GM21737 (cell line): ENCODE measurements around the gene CLCN6.

Experiments
- ATAC-seq: cut with Tn5 transposase; IDR thresholded peaks from one replicate; pipeline ENCODE4 v1.9.1; 2021; ENCODE audit warnings: mild to moderate bottlenecking, moderate library complexity; ENCODE audit not compliant: unreplicated experiment

CLCN6 gene

GRCh38 chr1:11823366-11824137 lies 17.6 kb downstream of the CLCN6 start:
- ATAC-seq: no peak

DNA sequence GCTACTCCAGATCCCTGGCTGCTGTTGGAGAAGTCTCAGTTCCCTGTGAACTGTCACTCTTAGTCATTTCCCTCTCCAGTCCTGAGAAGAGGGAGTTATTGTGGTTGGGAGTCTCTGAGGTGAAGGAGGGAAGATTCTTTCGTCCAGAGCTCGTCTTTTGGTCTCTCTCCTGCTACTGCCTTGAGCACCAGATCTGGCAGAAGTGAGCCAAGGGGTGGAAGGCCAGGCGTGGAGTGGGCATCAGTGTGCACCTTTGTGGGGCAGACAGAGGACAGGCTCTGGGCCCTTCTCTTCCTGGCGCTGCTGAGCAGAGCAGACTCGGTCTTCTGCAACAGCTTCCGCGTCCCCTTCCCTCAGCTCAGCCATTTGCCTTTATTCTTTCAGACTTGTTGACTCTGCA lies 19.1 kb downstream of the CLCN6 start:
- ATAC-seq: no peak

GRCh38 chr1:11826946-11827345 lies 21.0 kb downstream of the CLCN6 start:
- ATAC-seq: no peak

DNA sequence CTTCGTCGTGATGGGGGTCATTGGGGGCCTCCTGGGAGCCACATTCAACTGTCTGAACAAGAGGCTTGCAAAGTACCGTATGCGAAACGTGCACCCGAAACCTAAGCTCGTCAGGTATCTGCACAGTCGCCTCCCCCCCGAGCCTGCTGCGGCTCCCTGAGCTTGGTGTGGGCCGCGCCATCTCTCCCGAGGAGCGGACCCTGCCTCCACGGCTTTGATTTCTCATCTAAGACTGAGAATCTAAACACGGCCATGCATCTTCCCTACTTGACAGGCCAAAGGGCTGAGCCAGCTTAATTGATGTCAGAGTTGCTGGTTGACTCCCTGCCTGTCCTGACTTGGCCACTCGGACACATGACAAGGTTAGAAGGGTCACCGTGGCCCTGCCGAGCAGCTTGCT lies 22.5 kb downstream of the CLCN6 start:
- no peak for ATAC-seq

DNA sequence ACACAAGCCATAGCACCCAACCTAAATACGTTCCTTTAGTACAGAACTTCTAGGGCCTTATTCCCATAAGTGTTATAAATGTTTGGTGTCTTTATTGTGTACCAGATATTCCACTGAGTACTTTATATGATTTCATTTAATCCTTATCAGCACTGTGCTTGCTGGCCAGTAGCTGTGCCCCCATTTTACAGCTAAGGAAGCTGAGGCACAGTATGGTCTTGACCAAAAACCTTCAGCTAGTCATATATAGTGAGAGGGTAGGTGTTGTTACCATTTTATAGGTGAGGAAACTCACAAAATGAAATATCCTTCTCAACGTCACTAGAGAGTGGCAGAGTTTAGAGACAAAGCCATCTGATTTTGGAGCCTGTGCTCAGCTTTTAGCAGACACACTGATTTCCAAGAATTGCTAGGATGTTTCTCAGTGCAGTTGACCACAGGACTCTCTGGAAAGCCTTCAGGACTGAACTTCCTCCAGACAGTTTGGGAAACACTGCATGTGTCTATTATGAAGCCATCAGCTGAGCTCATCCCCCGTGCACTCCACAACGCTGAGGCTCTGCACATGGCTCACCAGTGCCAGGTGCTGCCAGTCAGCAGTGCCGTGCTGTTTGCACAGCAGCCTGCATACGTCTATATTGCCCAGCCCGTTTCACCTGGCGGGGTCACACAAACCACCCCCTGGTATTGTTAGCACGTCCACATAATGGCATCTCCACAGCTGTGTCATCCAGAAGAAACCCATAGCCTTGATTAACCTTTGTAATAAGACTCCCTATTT lies 26.1 kb downstream of the CLCN6 start:
- no peak for ATAC-seq

DNA sequence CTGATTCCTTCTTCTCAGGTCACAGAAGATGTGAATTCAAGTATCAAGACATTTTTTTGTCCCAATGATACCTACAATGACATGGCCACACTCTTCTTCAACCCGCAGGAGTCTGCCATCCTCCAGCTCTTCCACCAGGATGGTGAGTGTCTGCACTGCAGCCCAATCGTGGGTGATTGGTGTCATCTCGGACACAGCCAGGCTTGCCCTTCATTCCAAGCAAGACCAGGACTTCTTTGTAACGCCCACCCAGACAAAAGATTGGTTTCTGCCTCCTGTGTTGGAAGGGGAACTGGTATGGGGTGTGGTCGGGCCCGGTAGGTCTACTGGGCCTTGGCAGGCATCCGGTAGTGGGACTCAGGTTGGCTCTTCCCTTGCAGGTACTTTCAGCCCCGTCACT lies 27.5 kb downstream of the CLCN6 start:
- ATAC-seq: no peak

DNA sequence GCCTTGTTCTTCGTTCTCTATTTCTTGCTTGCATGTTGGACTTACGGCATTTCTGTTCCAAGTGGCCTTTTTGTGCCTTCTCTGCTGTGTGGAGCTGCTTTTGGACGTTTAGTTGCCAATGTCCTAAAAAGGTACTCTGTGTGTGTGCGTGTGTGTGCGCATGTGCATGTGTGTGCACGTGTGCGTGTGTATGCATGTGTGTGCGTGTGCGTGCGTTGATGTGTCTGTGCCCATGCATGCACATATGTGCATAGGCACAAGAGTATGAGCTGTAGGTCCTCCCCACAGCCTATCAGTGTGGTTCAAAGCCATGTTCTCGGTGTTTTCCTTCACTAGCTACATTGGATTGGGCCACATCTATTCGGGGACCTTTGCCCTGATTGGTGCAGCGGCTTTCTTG lies 27.9 kb downstream of the CLCN6 start:
- no peak for ATAC-seq

- no peak for ATAC-seq
Observed at GRCh38 chr1:11835441-11836225, 29.6 kb downstream of the CLCN6 start.

DNA sequence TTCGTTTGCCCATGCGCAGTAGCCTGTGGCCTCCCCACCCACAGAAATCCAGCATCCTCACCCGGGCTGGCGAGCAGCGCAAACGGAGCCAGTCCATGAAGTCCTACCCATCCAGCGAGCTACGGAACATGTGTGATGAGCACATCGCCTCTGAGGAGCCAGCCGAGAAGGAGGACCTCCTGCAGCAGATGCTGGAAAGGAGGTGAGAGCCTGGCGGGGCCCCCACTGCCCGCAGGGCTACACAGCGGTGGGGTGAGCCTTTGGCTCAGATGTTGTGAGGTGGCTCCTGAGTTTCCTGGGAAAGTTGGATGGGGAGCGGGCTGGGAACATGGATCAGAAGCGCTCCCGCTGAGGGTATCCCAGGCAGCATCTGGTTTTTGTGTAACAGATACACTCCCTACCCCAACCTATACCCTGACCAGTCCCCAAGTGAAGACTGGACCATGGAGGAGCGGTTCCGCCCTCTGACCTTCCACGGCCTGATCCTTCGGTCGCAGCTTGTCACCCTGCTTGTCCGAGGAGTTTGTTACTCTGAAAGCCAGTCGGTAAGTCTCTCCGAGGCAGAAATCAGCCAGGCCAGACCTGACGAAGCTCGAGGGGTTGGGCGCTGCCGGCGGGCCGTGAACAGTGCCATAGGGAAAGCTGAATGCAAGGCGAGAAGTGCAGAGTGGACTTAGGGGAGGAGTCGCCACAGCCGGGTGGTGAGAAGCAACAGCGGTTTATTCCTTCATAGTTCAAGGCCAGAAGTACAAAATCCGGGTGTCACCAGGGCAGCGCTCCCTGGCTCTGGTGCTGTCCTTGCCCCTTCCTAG lies 31.2 kb downstream of the CLCN6 start:
- no peak for ATAC-seq

GRCh38 chr1:11837767-11838348 lies 31.9 kb downstream of the CLCN6 start:
- no peak for ATAC-seq

- no peak for ATAC-seq
Observed at GRCh38 chr1:11838349-11839272, 32.6 kb downstream of the CLCN6 start.

DNA sequence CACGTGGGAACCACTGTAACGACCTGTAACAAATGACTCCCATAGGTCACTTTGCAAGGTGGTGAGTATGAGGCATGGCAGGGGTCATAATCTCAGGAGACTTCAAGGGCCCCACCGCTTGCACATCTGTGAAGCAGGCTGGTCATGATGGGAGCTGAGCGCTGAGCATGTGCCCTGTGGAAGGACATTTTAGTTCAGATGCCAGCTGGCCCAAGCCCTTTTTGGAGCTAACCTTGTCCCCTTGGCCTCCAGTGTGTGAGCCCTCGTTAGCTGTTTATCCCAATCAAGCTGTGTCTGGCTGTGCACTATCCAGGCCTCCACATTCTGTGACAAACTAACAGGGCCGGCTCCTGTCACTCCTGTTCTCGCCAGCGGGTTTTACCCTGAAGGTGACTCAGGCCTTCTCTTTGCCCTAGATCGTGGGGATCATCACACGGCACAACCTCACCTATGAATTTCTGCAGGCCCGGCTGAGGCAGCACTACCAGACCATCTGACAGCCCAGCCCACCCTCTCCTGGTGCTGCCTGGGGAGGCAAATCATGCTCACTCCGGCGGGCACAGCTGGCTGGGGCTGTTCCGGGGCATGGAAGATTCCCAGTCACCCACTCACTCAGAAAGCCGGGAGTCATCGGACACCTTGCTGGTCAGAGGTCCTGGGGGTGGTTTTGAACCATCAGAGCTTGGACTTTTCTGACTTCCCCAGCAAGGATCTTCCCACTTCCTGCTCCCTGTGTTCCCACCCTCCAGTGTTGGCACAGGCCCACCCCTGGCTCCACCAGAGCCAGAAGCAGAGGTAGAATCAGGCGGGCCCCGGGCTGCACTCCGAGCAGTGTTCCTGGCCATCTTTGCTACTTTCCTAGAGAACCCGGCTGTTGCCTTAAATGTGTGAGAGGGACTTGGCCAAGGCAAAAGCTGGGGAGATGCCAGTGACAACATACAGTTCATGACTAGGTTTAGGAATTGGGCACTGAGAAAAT lies 34.0 kb downstream of the CLCN6 start:
- no peak for ATAC-seq

DNA sequence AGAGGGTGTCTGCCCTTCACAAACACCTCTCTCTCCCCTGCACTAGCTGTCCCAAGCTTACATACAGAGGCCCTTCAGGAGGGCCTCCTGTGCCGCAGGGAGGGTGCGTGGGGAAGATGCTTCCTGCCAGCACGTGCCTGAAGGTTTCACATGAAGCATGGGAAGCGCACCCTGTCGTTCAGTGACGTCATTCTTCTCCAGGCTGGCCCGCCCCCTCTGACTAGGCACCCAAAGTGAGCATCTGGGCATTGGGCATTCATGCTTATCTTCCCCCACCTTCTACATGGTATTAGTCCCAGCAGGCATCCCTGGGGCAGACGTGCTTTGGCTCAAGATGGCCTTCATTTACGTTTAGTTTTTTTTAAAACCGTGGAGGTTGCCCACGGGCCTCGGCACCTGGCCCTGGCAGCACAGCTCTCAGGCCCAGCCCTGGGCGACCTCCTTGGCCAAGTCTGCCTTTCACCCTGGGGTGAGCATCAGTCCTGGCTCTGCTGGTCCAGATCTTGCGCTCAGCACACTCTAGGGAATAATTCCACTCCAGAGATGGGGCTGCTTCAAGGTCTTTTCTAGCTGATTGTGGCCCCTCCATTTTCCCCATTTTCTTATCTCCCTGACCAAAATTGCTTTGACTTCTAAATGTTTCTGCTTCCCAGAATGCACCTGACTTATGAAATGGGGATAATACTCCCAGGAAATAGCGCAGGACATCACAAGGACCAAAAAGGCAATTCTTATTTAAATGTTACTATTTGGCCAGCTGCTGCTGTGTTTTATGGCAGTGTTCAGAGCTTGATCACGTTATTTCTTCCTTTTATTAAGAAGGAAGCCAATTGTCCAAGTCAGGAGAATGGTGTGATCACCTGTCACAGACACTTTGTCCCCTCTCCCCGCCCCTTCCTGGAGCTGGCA lies 35.5 kb downstream of the CLCN6 start:
- ATAC-seq: no peak

- ATAC-seq: no peak
Observed at GRCh38 chr1:11842154-11843041, 36.4 kb downstream of the CLCN6 start.

DNA sequence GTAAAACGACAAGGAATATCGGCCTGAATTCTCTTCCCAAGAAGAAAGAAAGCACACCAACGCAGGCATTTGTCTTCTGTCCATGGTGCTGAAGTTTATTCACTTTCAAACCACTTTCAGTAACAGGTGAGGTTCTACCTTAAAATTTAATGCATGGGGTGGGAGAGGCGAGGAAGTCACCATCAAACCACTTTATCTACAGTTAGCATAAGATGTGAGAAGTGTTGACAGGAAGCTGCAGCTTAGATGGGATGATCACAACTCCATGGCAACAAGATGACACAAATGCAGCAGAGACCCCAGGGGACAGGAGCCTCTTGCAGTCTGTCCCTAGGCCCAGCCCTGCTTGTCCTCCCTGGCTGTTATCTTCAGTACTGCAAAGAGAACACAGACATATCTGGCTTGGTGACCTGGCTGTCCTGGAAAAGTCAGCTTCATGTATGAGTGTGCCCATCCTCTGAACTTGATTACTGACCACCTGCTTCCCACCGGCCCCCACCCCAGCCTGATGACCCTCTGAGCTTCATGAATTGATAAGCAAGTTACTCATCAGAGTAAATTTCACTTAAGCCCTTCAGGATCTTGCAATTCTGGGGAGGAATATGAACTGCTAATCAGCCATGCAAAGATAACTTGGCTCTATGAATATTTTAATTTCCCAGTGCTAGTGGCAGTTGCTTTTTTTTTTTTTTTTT lies 39.8 kb downstream of the CLCN6 start:
- ATAC-seq: no peak
